Peyer's patch (tissue), 4 donors: ENCODE data around the gene CTNNBL1. TPM values are rescaled to one million over a fixed set of nuclear protein-coding genes. Genes with fewer than 3 reads are reported as not detected.

ENCODE experiments used
- DNase-seq, 3 donors: peaks; one replicate each; pipeline ENCODE4 v3.0.0-alpha.2; 2017 to 2019
- H3K27ac ChIP-seq, 4 donors: fragments of 200-600 bp; sonication (generic); one replicate each; pipeline ENCODE4 v1.5.1; 2016 to 2019
- H3K27me3 ChIP-seq, 2 donors: fragments of 200-600 bp; sonication (generic); one replicate each; pipeline ENCODE4 v1.5.1; 2019
- H3K36me3 ChIP-seq, 3 donors: fragments of 200-600 bp; sonication (generic); one replicate each; pipeline ENCODE4 v1.5.1; 2016 to 2019
- H3K4me1 ChIP-seq, 4 donors: fragments of 200-600 bp; sonication (generic); one replicate each; pipeline ENCODE4 v1.5.1; 2016 to 2019
- H3K4me3 ChIP-seq, 4 donors: fragments of 200-600 bp; sonication (generic); 1 replicate in 3 of 4; 2 replicates in 1 of 4; pipeline ENCODE4 v1.5.1; 2016 to 2019; ENCODE audit warnings: mild to moderate bottlenecking in 1 of 4
- H3K9me3 ChIP-seq, 4 donors: fragments of 200-600 bp; sonication (generic); one replicate each; pipeline ENCODE4 v1.5.1; 2016 to 2019; ENCODE audit warnings: mild to moderate bottlenecking in 1 of 4
- POLR2A ChIP-seq, 2 donors: fragments of 450-650 bp; IDR thresholded peaks; one replicate each; pipeline ENCODE4 v1.5.1; 2017; ENCODE audit warnings: antibody characterized with exemption in 2 of 2, mild to moderate bottlenecking in 2 of 2, moderate library complexity in 2 of 2
- total RNA-seq, 4 donors: library from RNA; depleted of rRNA; stranded (reverse); fragments of >200 nt; gene quantifications; one replicate each; pipeline ENCODE4 v1.1.0, GENCODE V29; 2016
- TF ChIP-seq, protein P1 (sequence below), 6 experiments: fragments of 450-650 bp in 4 of 6; fragments of 200-600 bp in 2 of 6; sonication (generic) in 1 of 6; IDR thresholded peaks; one replicate each; pipeline ENCODE4 v1.5.1; 2017 to 2019; ENCODE audit warnings: antibody characterized with exemption in 6 of 6, mild to moderate bottlenecking in 3 of 6, moderate library complexity in 1 of 6

The CTNNBL1 gene
- total RNA-seq, 4 donors from 2014 or later, result 16.3 to 30.2 (median 23.6) TPM

- DNase-seq, result no peak
- H3K36me3 ChIP-seq, result no peaks in the 10 kb centered on the region
- H3K9me3 ChIP-seq, result no peaks in the 10 kb centered on the region
- H3K27ac ChIP-seq, result no peak overlapping the region
- no peaks in the 10 kb centered on the region for H3K27me3 ChIP-seq
- no peaks in the 10 kb centered on the region for H3K4me1 ChIP-seq
- no peak overlapping the region for H3K4me3 ChIP-seq
- TF ChIP-seq, protein P1, sequence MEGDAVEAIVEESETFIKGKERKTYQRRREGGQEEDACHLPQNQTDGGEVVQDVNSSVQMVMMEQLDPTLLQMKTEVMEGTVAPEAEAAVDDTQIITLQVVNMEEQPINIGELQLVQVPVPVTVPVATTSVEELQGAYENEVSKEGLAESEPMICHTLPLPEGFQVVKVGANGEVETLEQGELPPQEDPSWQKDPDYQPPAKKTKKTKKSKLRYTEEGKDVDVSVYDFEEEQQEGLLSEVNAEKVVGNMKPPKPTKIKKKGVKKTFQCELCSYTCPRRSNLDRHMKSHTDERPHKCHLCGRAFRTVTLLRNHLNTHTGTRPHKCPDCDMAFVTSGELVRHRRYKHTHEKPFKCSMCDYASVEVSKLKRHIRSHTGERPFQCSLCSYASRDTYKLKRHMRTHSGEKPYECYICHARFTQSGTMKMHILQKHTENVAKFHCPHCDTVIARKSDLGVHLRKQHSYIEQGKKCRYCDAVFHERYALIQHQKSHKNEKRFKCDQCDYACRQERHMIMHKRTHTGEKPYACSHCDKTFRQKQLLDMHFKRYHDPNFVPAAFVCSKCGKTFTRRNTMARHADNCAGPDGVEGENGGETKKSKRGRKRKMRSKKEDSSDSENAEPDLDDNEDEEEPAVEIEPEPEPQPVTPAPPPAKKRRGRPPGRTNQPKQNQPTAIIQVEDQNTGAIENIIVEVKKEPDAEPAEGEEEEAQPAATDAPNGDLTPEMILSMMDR (IDR thresholded peaks at IDR 0.05), result no peak
- TF ChIP-seq POLR2A (IDR thresholded peaks at IDR 0.05), result no peak
Measured at GRCh38 chr20:37650661-37651060, 43.2 kb upstream of the CTNNBL1 start.

DNA sequence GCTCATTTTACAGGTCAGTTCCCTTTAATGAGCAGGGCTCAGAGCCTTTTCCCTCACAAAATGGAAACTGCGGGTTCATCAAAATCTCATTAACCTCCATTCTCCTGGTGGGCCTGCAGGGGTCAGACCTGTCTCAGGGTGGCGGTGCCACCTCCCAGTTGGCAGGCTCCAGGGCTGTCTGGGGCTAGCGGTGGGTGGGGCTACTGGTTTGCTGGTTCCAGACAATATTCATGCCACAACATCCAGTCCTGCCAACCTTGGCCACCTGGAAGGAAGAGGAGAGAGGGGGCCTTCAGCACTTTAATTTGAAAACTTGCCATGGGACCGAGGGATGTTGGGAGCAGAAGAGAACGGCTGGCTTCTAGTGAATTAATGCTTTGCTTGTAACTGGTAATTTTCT, 41.9 kb upstream of the CTNNBL1 start:
- no peak overlapping the region for H3K27ac ChIP-seq
- no peak overlapping the region for H3K4me3 ChIP-seq
- no peaks in the 10 kb centered on the region for H3K27me3 ChIP-seq
- no peaks in the 10 kb centered on the region for H3K36me3 ChIP-seq
- H3K4me1 ChIP-seq, result no peaks in the 10 kb centered on the region
- TF ChIP-seq, protein P1 (IDR thresholded peaks at IDR 0.05), result peak in 4 of 6 experiments; percentile 20 to 47 (median 40)
- no peak for TF ChIP-seq POLR2A (IDR thresholded peaks at IDR 0.05)
- H3K9me3 ChIP-seq, result no peaks in the 10 kb centered on the region
- DNase-seq, result no peak

DNA sequence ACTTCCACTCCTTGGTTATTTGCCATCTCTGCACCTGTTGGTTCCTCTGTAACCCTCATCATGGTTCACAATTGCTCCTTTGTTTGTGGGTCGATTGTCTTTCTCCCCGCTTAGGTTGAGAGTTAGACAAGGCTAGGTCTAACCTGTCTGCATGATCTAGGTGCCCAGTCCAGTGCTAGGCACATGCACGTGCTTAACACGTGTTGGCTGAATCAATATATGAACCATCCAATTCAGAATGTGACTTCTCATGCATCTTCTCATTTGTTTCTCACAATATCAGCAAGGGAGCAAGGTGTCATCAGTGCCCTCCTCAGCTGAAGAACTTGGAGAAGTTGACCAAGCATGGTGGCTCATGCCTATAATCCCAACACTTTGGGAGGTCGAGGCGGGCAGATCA, 36.9 kb upstream of the CTNNBL1 start:
- no peak for DNase-seq
- TF ChIP-seq, protein P1 (IDR thresholded peaks at IDR 0.05), result no peak
- no peaks in the 10 kb centered on the region for H3K27me3 ChIP-seq
- H3K27ac ChIP-seq, result no peak overlapping the region
- H3K36me3 ChIP-seq, result no peaks in the 10 kb centered on the region
- H3K9me3 ChIP-seq, result no peaks in the 10 kb centered on the region
- H3K4me1 ChIP-seq, result no peaks in the 10 kb centered on the region
- H3K4me3 ChIP-seq, result no peak overlapping the region

DNA sequence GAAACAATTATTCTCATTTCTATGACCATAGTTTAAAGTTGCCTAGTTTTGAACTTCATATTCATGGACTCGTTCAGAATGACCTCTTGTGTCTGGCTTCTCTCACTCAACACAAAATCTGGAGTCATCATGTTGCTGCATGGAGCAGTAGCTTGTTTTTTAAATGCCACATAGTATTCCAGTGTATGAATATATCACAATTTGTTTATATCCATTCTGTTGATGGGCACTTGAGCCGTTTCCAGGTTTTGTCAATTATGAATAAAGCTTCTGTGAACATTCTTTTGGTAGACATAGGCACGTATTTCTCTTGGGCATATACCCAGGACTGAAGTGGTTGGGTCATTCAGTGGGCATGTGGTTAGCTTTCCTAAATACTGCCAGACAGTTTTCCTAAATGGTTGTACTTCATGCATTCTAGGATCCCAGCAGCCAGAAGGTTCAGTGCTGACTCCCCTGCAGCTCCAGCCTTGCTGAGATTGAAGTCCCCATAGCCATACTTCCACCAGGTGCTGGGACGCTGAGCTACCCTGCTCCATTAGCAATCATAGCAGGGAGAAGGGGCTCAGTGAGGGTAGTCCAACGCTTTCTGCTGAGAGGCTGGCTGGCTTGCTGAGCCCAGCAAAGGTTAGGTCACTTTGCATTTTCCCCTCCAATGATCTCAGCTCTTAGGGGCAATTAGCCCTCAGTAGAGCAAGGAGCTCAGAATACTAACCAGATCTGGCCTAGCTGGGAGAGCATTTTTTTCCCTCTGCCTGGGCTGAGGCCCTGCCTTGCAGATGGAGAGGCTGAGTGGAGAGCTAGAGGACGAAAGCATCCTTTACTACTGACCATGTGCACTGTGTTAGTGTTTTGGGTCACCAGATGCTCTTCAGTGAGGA, 35.7 kb upstream of the CTNNBL1 start:
- DNase-seq, result no peak
- no peak overlapping the region for H3K4me3 ChIP-seq
- TF ChIP-seq POLR2A (IDR thresholded peaks at IDR 0.05), result no peak
- TF ChIP-seq, protein P1 (IDR thresholded peaks at IDR 0.05), result no peak
- no peak overlapping the region for H3K27ac ChIP-seq
- no peaks in the 10 kb centered on the region for H3K36me3 ChIP-seq
- no peaks in the 10 kb centered on the region for H3K9me3 ChIP-seq
- H3K27me3 ChIP-seq, result no peaks in the 10 kb centered on the region
- no peaks in the 10 kb centered on the region for H3K4me1 ChIP-seq

GRCh38 chr20:37661519-37661918, 32.3 kb upstream of the CTNNBL1 start:
- no peak for DNase-seq
- no peaks in the 10 kb centered on the region for H3K36me3 ChIP-seq
- H3K27me3 ChIP-seq, result no peaks in the 10 kb centered on the region
- no peaks in the 10 kb centered on the region for H3K4me1 ChIP-seq
- no peak overlapping the region for H3K27ac ChIP-seq
- no peak overlapping the region for H3K4me3 ChIP-seq
- H3K9me3 ChIP-seq, result no peaks in the 10 kb centered on the region
- TF ChIP-seq, protein P1 (IDR thresholded peaks at IDR 0.05), result no peak
- no peak for TF ChIP-seq POLR2A (IDR thresholded peaks at IDR 0.05)
